Measurements from ENCODE around the gene RAPGEF2. TPM values are rescaled to one million over a fixed set of nuclear protein-coding genes. Genes with fewer than 3 reads are reported as not detected.

The RAPGEF2 gene
- total and polyA plus RNA-seq, 9 of the 15 experiments (the other 6 are each of a cell fraction or from before 2014, with no cell fraction given): 3.1 to 32.6 (median 23.1) TPM

DNA sequence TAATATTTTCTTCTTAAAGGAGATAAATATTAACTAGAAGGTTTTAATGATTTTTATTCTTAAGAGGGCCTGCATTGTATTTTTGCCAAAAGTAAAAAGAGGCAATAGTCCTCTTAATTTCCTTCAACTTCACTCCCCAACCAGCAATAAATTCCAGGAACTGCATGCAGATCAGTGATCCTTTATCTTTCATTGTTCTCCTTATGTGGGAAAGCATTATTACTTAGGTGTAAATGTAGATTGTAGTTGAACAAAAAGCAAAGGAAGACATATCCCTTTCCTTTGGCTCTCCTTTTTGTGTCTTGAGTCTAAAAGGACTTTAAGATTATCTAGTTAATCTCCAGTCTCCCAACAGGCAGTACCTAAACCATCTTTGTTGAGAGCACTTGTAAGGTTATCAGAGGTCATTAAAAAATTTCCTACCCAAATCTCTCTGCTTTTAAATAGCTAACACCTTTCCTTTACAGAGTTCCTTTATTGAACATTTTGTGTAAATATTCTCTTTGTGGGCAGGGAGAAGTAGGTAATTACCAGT is 55.3 kb downstream of the RAPGEF2 start:
- no peak for FAIRE-seq
- Histone ChIP-seq H3K9me1 (ENCODE audit: control insufficient read depth, insufficient read depth, low read length) (no peaks in the 10 kb centered on the region), H2AFZ (ENCODE audit: low read depth, low read length) (no peak overlapping the region), H4K20me1 (replicated peaks; ENCODE audit: control insufficient read depth, insufficient read depth, low read length) (no peaks in the 10 kb centered on the region), H3K9me3 (replicated peaks; ENCODE audit: control insufficient read depth, insufficient read depth, low read depth, low read length) (no peaks in the 10 kb centered on the region), H3K9ac (ENCODE audit: insufficient read depth in 1 of 2, low read depth in 2 of 2, low read length in 2 of 2) (0 out of 4 replicates have a peak overlapping the region, but pooled peaks of 1 of the 2 experiments have one; percentile 24), H3K4me3 (no peak overlapping the region), H3K27ac (ENCODE audit: extremely low read depth, low read depth, low read length) (no peak overlapping the region), H3K79me2 (ENCODE audit: control insufficient read depth, insufficient read depth, low read length) (peaks cover 85% of the 10 kb centered on the region), H3K4me2 (ENCODE audit: insufficient read depth, low read length) (no peak overlapping the region), H3K36me3 (ENCODE audit: control insufficient read depth, insufficient read depth, low read length) (no peaks in the 10 kb centered on the region), H3K4me1 (replicated peaks in 1 of 2; ENCODE audit: control insufficient read depth in 2 of 2, insufficient read depth in 2 of 2, low read length in 2 of 2) (peaks cover 10 to 43% of the 10 kb centered on the region in 2 experiments; a peak in 4 of 5 replicates), H3K27me3 (ENCODE audit: control insufficient read depth in 2 of 2, insufficient read depth in 2 of 2, low read length in 2 of 2) (no peaks in the 10 kb centered on the region)
- intact Hi-C loops (cut with micrococcal nuclease) (no loop called here), in situ Hi-C loops (cut with MboI) (no loop called here)
- TF ChIP-seq PTBP1 (IDR thresholded peaks at IDR 0.05; ENCODE audit: low read depth, low read length) (no peak), BACH1 (tag; IDR thresholded peaks at IDR 0.05) (no peak), SOX6 (IDR thresholded peaks at IDR 0.05) (peak; percentile 77)
- TF ChIP-seq, protein P1, sequence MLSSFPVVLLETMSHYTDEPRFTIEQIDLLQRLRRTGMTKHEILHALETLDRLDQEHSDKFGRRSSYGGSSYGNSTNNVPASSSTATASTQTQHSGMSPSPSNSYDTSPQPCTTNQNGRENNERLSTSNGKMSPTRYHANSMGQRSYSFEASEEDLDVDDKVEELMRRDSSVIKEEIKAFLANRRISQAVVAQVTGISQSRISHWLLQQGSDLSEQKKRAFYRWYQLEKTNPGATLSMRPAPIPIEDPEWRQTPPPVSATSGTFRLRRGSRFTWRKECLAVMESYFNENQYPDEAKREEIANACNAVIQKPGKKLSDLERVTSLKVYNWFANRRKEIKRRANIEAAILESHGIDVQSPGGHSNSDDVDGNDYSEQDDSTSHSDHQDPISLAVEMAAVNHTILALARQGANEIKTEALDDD (IDR thresholded peaks at IDR 0.05): peak; percentile 59; the same call in 1 of the 2 replicates
- TF ChIP-seq, protein P2, sequence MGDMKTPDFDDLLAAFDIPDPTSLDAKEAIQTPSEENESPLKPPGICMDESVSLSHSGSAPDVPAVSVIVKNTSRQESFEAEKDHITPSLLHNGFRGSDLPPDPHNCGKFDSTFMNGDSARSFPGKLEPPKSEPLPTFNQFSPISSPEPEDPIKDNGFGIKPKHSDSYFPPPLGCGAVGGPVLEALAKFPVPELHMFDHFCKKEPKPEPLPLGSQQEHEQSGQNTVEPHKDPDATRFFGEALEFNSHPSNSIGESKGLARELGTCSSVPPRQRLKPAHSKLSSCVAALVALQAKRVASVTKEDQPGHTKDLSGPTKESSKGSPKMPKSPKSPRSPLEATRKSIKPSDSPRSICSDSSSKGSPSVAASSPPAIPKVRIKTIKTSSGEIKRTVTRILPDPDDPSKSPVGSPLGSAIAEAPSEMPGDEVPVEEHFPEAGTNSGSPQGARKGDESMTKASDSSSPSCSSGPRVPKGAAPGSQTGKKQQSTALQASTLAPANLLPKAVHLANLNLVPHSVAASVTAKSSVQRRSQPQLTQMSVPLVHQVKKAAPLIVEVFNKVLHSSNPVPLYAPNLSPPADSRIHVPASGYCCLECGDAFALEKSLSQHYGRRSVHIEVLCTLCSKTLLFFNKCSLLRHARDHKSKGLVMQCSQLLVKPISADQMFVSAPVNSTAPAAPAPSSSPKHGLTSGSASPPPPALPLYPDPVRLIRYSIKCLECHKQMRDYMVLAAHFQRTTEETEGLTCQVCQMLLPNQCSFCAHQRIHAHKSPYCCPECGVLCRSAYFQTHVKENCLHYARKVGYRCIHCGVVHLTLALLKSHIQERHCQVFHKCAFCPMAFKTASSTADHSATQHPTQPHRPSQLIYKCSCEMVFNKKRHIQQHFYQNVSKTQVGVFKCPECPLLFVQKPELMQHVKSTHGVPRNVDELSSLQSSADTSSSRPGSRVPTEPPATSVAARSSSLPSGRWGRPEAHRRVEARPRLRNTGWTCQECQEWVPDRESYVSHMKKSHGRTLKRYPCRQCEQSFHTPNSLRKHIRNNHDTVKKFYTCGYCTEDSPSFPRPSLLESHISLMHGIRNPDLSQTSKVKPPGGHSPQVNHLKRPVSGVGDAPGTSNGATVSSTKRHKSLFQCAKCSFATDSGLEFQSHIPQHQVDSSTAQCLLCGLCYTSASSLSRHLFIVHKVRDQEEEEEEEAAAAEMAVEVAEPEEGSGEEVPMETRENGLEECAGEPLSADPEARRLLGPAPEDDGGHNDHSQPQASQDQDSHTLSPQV (IDR thresholded peaks at IDR 0.05): peak; percentile 45; the same call in 1 of the 2 replicates
- CTCF ChIA-PET (ENCODE audit: low intra/inter-chr PET ratio): no interaction called here
- POLR2A ChIA-PET: interaction anchor here (0.6 kb wide), 1 partner anchor 53 kb away, joined by 3 read pairs; no protein-coding TSS in a partner anchor
- no peak for ATAC-seq
- no TSS peak for BruUV-seq (replicated peaks)
- no peak for DNase-seq (ENCODE audit: extremely low read depth in 1 of 4, low spot score in 3 of 4)
